Fibroblast of skin of back (primary cell): ENCODE results near the gene NTPCR.
A peak's percentile ranks its signal among the peaks of the same experiment; 100 is the strongest.
"Not testable (repeated sequence)": the region's sequence is repeated elsewhere in the genome, so short reads cannot be mapped to it uniquely, and the experiment has no call there.

ENCODE experiments used
- DNase-seq: peaks from one replicate; pipeline ENCODE4 v3.0.0-alpha.2; 2013

Gene NTPCR

DNA sequence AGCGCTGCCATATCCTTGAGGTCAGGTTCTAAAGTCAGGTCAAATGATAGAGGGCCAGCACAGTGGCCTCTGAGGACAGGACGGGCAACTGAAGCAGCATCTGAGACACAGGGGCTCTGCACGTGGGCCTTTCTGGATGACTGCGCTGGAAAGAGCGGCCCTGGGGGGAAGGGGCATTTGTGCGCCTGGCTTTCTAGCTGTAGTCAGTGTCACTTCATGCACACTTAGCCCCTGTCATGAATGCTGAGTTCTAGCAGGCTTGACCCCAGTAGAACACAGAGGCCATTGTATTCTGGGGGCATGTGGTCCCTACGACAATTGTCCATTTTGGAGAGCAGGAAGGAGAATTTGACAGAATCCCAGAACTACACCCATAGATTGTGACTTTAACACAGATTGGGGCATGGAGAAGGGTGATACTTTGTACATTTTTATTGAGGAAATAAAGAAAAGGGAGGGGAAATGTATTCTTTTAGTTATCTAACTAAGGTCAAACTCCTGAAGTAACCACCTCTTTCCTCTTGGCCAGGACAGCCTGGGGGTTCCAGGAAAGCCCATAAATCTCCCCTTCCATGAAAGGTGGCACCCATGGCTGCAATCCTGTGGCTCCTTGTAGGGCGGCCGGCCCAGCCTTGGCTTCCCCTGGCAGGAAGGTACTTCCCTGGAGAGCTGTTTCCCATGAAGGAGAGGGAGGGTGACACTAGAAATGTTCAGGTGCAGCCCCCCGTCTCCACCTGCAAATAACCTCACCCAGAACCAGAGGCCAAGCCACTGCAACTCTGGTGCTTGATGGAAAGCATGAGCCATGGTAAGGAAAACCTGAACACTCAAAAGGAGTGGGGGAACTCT, 34.4 kb downstream of the NTPCR start:
- DNase-seq: no peak

DNA sequence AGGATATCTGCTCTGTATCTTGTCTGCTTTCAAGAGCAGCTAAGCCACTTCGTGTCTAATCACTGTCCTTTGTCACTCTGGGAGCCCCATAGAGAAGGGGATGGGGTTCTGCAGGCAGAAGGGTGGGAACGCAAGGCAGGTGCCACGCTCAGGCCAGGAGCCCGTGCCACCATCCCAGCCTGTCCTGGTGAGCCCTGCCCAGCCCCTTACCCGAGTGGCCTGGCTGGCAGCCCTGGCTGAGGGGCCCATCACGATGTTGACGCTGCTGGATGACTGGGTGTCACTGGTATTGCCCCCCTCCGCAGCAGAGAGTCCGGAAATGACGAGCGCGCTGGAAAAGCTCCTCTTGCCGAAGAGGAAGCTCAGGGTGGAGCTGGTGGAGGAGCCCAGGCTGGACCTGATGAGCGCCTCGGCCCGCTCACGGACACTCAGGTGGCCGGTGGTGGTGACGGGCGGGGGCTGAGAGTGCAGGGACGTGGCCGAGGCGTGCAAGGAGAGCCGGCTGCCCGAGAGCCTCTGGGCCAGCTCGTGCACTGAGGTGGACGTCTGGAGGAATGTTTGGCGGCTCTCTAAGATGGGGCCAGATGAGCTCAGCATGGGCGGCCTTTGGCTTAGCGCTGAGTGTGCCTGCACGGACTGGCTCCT, 35.6 kb downstream of the NTPCR start:
- DNase-seq: no peak

DNA sequence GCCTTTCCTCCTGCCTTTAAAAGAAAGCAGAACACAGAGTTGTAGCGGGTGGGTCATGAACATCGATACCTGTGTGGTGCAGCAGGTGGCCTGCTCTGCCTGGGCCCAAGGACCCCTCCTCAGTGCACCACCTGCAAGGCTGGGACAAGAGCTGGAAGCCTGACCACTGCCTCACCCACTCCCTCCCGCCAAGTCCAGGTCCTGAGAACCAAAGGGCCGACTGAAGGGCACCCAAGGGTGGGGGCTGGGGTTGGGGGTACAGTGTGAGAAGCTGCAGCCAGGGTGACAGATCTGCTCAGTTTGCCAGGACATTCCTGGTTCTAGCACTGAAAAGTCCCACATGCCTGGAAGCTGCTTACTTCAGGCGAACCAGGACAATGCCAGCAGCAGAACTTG, 36.1 kb downstream of the NTPCR start:
- no peak for DNase-seq

DNA sequence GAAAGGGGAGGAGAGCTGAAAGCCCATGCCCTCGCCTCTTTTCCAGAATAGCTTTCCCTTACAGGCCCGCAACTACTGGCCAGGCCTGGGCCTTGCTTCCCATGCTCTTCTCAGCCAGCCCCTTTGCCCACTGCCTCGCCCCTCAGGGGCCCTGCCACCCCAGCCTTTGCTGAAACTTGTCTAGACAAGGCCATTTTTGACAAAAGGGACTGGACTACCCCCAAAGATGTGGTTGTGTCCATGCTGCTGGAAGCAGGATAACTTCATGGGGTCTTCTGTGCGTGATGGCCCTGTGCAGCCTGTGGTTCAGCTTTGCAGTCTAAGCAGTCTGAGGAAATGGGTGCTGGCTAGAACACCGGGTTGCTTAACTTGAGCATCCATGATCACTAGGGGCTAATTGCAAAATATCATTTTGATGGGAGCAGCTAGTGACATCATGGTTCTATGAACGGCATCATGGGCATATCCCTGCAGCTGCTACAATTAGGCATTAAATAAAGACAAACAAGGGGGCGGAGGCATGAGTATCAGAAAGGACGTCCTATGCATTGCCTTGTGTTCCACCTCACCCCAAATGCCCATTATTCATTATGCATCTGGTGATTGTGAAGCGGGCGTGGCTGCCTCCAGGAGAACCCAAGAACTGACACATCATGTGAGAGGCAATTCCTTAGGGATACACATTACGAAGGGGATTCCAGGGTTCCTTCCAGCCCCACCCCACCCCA, 36.8 kb downstream of the NTPCR start:
- no peak for DNase-seq

DNA sequence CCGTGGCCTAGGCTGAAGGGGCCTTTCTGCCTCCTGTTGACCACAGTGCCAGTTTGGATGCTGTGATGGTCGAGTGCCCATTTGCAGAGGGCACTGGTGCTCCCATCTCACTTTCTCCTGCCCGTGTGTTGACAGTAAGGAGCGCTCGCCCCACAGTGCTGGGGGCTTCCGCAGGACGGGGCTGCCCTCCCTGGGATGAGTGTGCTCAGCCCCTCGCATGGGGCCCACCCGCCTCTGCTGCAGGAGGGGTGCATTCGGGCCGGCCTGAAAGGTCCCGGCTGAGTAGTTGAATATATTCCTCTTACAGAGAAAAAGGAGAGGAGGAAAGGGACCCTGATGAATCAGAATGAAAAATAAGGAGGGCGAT, 37.3 kb downstream of the NTPCR start:
- no peak for DNase-seq

DNA sequence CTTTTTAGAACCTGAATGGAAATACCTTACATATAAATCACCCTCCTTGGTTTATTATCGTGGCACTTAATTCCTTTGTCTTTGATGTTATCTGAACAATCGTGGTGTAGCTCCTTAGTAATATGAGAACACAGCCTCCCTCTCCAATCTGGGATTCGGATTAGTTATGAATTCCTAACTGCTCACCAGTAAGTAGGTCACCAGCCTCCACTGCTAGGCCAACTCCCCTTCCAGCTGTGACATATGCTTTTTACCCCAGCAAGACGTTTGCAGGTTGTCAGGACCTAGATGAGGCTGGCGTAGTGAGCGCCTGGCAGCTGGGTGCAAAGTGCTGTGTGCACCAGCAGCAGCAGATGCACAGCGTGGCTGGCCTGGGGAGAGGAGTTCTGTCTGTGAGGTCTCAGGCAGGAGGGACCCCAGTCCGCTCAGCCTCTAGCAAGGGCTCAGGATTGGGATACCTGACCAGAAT, 38.2 kb downstream of the NTPCR start:
- peak; percentile 20 for DNase-seq

DNA sequence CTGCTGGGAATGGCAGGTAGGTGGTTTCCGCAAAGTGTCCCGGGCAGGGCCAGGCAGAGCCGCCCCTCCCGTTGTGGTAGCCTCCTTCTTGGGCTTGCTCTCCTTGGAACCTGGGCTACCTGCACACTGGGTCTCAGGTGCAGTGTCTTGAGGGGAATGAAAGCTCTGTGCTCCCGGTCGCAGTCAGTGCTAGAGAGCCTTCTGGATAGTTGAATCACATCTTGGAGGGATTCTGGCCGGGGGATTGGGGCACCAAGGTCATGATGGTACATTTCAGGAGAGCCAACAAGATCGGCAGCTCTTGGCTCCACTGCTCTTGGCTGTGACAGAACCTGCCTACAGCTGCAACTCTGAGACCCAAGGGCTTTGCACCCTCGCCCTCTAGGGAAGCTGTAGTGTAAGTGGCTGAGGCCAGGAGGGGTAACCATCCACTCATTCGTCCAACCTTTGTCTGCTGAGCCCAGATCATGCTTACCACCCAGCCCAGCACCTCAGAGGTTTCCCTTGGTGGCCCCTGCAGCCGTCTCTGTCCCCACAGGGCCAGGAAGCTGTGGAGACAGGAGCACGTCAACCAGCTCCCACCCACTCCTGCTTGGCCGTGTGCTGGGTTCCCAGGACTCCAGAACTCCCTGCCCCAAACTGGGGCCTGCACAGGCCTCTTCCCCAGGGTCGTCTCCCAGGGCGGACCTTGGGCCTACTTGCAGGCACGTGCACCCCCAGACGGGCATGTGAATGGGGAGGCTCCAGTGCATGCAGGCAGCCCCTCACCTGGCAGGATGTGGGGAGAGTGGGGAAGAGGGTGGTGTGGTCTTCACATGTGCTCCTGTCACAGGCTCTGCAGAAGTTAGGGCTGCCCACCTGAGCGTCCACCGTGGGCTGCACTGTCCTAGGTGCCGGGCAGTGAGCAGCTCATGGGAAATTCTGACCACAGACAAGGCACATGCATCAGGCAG, 40.0 kb downstream of the NTPCR start:
- DNase-seq: no peak

DNA sequence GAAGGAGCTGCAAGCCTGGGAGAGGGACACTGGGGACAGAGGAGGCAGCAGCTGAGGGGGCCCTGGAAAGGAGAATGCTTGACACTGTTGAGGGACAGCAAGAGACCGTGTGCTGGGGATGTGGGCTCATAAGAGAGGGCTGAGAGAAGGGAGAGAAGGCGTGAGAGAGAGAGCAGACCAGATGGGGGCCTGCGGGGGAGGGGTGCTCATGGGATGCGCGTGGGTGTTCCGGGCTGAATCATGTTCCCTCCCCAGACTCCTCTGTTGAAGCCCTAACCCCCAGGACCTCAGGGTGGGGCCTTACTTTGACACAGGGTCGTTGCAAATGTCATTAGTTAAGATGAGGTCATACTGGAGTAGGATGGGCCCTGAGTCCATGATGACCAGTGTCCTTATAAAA, 40.8 kb downstream of the NTPCR start:
- DNase-seq: no peak

- no peak for DNase-seq
These were observed 41.8 kb downstream of the NTPCR start for GRCh38 chr1:232992227-232992626.

DNA sequence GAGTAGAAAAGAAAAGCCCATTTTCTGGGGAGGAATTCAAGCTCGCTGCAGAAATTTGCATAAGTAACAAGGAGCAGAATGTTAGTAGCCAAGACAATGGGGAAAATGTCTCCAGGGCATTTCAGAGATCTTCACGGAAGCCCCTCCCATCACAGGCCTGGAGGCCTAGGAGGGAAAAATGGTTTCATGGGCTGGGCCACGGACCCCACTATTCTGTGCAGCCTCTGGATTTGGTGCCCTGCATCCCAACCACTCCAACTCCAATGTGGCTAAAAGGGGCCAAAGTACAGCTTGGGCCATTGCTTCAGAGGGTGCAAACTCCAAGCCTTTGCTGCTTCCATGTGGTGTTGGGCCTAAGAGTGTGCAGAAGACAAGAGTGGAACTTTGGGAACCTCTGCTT, 43.1 kb downstream of the NTPCR start:
- no peak for DNase-seq

- no peak for DNase-seq
These were observed 44.8 kb downstream of the NTPCR start for GRCh38 chr1:232995189-232995588.

GRCh38 chr1:232996143-232996542, 45.7 kb downstream of the NTPCR start:
- no peak for DNase-seq

DNA sequence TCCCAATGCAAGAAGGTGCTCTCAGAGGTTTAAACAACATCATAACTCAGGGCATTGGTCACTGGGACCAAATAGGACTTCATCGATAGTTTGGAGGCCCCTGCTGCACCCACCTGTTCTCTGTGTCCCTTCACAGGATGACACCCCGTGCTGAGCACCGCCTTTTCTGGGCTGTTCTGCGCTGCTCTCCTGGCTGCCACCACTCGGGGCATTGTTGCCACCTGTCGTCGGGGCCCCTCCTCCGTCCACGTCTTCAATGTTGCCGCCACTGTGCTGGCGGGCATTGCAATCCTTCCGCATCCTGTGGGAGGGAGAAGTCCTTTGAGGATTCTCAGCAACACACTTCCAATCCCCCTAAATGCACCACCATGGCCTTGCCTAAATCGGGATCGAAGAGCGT, 47.7 kb downstream of the NTPCR start:
- no peak for DNase-seq

GRCh38 chr1:232998646-232999045, 48.2 kb downstream of the NTPCR start:
- DNase-seq: no peak

DNA sequence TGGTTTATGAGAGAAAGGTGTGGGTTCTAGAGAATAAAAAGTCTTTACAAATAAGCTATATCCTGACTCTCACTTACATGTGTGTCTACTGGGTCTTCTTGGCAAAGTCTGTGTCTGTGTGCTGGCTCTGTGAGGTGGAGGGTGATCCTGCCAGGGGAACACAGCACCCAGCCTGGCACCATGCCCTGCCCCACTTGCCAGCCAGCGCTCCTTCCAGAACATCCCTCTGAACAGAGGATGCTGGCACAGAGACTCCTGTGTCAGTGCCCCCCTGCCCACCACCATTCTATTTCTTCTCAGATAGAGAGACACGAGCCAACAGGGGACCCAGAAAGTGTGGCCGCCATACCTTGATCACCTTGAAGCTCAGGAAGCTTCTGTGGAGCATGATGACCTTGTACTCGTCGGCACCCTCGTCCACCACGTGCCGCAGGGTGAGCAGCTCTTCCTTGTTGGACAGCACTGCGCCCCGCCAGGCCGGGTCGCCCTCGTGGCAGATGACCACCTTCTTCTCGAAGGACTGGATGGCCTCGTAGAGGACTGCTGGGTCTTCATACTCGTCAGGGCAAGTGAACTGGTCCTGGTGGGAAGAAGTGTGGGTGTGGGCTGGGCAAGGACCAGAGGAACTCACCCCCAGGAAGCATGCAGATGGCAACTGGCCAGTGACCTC, 49.7 kb downstream of the NTPCR start:
- no peak for DNase-seq

DNA sequence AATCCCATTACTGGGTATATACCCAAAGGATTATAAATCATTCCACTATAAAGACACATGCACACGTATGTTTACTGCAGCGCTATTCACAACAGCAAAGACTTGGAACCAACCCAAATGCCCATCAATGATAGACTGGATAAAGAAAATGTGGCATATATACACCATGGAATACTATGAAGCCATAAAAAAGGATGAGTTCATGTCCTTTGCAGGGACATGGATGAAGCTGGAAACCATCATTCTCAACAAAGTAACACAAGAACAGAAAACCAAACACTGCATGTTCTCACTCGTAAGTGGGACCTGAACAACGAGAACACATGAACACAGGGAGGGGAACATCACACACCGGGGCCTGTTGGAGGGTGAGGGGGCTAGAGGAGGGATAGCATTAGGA, 53.2 kb downstream of the NTPCR start:
- not testable (repeated sequence) for DNase-seq

- no peak for DNase-seq
These were observed 54.0 kb downstream of the NTPCR start for GRCh38 chr1:233004451-233004850.

DNA sequence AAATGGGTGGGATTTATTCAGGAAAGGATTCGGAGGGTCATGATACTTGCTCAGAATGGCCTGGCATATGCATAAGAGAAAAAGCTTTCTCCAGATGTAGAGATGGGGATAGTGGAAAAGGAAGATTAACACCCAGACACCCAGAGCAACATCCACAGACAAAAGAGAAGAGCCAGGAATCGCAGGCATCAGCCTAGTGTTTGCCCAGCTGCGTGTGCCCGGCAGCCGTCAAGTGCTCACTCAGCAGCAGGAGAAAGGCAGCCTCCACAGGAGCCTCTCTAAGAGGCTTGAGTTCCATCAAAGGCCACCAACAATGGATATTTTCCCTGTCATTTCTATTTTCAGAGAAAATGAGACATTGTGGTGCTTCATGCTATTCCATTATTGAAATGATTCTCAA, 54.7 kb downstream of the NTPCR start:
- no peak for DNase-seq

DNA sequence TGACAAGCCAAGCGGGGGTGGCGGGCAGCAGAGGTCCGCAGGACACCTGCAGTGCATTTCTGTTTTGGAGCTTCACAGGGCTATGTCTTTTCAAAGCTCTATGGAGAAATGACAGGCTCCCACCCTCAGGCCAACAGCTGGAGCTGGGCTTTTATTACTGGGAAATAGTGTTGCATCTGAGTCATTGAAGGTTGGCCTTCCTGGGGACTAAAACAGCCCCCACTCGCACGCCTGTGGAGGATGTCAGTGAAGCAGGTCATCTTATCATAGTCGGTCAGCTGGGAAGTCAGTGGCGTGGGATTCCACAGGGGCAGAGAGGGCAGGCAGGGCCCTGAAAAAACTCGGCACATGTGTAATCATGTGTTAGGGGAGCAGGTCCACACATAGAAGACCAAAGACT, 55.3 kb downstream of the NTPCR start:
- no peak for DNase-seq

DNA sequence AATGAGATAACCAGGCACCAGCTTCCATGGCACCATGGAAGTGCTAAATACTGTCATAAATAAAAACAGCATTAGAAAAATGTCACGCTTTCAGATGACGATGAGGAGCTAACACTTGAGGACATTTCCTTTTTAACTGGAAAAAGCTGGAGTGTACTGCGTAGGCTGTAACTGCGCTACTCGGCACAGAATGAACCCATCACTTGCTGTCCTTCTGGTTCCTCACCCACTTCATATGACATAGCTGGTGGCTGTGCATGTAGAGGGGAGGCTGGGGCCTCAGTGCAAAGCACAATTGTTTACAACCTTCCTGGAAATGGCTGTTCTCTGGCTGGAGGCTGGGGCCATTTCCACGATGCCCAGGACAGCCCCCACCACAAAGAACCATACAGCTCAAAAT, 55.7 kb downstream of the NTPCR start:
- no peak for DNase-seq

- no peak for DNase-seq
These were observed 56.1 kb downstream of the NTPCR start for GRCh38 chr1:233006541-233006973.

DNA sequence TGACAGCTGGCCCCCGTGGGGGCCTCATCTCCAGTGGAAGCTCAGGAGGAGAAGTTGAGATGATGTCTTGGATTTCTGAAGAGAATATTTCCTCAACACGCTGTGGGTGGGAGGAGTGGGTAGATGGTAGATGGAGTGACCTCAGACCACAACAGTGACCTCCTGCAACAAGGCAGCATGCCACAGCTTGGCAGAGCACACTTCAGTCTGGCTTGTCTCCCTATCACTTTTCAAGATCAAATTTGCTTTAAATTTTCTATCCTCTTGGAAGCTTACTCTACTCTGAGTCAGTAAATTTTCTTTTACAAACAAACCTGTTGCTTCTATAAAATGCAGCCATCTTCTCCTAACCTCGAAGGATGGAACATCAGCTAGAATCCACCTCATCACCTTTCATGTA, 59.7 kb downstream of the NTPCR start:
- DNase-seq: no peak
